H1 (cell line): ENCODE results near the gene HSPB1. TPM values are rescaled to one million over a fixed set of nuclear protein-coding genes. Genes with fewer than 3 reads are reported as not detected.

Source experiments
- CTCF ChIA-PET: fragments of 300-600 bp; sonication (Branson Sonifier 250); formaldehyde crosslinking; loops from one replicate; lab custom pipeline; 2021; ENCODE audit not compliant: partially characterized antibody; lab: Charles Lee
- POLR2A ChIA-PET: fragments of 300-600 bp; sonication (Branson Sonifier 250); formaldehyde crosslinking; loops from one replicate; lab custom pipeline; 2021; ENCODE audit warnings: inconsistent platforms; ENCODE audit not compliant: partially characterized antibody; lab: Charles Lee
- DNase-seq, 2 experiments: peaks; one replicate each; pipeline versions ENCODE4 v3.0.0 to v3.0.0-alpha.2; 2010 to 2022; ENCODE audit warnings: low spot score in 2 of 2, low read depth in 1 of 2, mixed read lengths in 1 of 2
- FAIRE-seq: peaks from 2 replicates; lab custom pipeline; 2011; peaks lifted over from hg19 to GRCh38; lab: Jason Lieb, UNC
- H2AFZ ChIP-seq: 2 replicates; pipeline ENCODE4 v1.8.1; 2012; ENCODE audit warnings: low read length, inconsistent platforms
- H2AK5ac ChIP-seq: 2 replicates; pipeline ENCODE4 v1.6.1; 2013; ENCODE audit warnings: low read depth, low read length
- H2BK120ac ChIP-seq: replicated peaks from 2 replicates; pipeline ENCODE3; 2013; ENCODE audit warnings: low read depth, low read length, inconsistent platforms
- H2BK12ac ChIP-seq: 2 replicates; pipeline ENCODE4 v1.6.1; 2013; ENCODE audit warnings: low read depth, low read length
- H2BK15ac ChIP-seq: 2 replicates; pipeline ENCODE4 v1.6.1; 2013; ENCODE audit warnings: low read length
- H2BK20ac ChIP-seq: 2 replicates; pipeline ENCODE4 v1.6.1; 2013; ENCODE audit warnings: low read length
- H2BK5ac ChIP-seq: 2 replicates; pipeline ENCODE4 v1.6.1; 2013; ENCODE audit warnings: low read depth, low read length
- H3K14ac ChIP-seq: 2 replicates; pipeline ENCODE4 v1.6.1; 2013; ENCODE audit warnings: inconsistent platforms; ENCODE audit not compliant: insufficient read length
- H3K18ac ChIP-seq: 2 replicates; pipeline ENCODE4 v1.6.1; 2013; ENCODE audit warnings: low read length; ENCODE audit errors: extremely low read depth
- H3K23ac ChIP-seq: 2 replicates; pipeline ENCODE4 v1.6.1; 2013; ENCODE audit warnings: inconsistent platforms; ENCODE audit not compliant: insufficient read length
- H3K23me2 ChIP-seq: 2 replicates; pipeline ENCODE4 v1.6.1; 2013; ENCODE audit warnings: low read depth, low read length
- H3K27ac ChIP-seq: 2 replicates; pipeline ENCODE4 v1.6.1; 2011; ENCODE audit warnings: low read depth, low read length, inconsistent platforms
- H3K27me3 ChIP-seq, 4 experiments: replicated peaks in 1 of 4; 1 replicate in 1 of 4; 2 replicates in 3 of 4; pipeline versions ENCODE4 v1.6.1 to v1.8.1; 2011 to 2013; ENCODE audit warnings: low read length in 3 of 4, mild to moderate bottlenecking in 3 of 4, inconsistent platforms in 2 of 4, mixed read lengths in 2 of 4, moderate library complexity in 1 of 4; ENCODE audit not compliant: control insufficient read depth in 3 of 4, insufficient read depth in 3 of 4; ENCODE audit errors: extremely low read depth in 1 of 4
- H3K36me3 ChIP-seq, 4 experiments: 2 replicates each; pipeline versions ENCODE4 v1.6.1 to v1.8.1; 2011 to 2013; ENCODE audit warnings: mild to moderate bottlenecking in 4 of 4, low read length in 3 of 4, moderate library complexity in 2 of 4, control low read depth in 1 of 4, inconsistent platforms in 1 of 4; ENCODE audit not compliant: insufficient read depth in 4 of 4, control insufficient read depth in 2 of 4
- H3K4ac ChIP-seq: replicated peaks from 2 replicates; pipeline ENCODE3; 2013; ENCODE audit warnings: low read length, low read depth, mixed read lengths, inconsistent platforms; ENCODE audit not compliant: insufficient read length
- H3K4me1 ChIP-seq, 4 experiments: replicated peaks in 1 of 4; 1 replicate in 1 of 4; 2 replicates in 3 of 4; pipeline versions ENCODE4 v1.6.1 to v1.8.1; 2011 to 2013; ENCODE audit warnings: low read length in 3 of 4, inconsistent platforms in 2 of 4, mixed read lengths in 1 of 4; ENCODE audit not compliant: insufficient read depth in 4 of 4, control insufficient read depth in 3 of 4
- H3K4me2 ChIP-seq, 2 experiments: 2 replicates each; pipeline versions ENCODE4 v1.6.1 to v1.8.1; 2011 to 2013; ENCODE audit warnings: low read depth in 2 of 2, low read length in 2 of 2, control low read depth in 1 of 2, inconsistent platforms in 1 of 2, mild to moderate bottlenecking in 1 of 2; ENCODE audit not compliant: insufficient read depth in 1 of 2
- H3K4me3 ChIP-seq, 4 experiments: fragments of 200-600, 300-600 bp in 1 of 4; sonication (generic), shearing (Covaris generic), sonication (Bioruptor Twin) in 1 of 4; 2 replicates each; pipeline versions ENCODE4 v1.5.1 to v1.8.1; 2011 to 2016; ENCODE audit warnings: low read length in 4 of 4, low read depth in 3 of 4, control low read depth in 2 of 4, inconsistent platforms in 2 of 4, mild to moderate bottlenecking in 2 of 4, mixed read lengths in 1 of 4, moderate library complexity in 1 of 4; ENCODE audit not compliant: insufficient read depth in 2 of 4; ENCODE audit errors: extremely low read depth in 1 of 4
- H3K56ac ChIP-seq: replicated peaks from 2 replicates; pipeline ENCODE3; 2013; ENCODE audit warnings: low read depth, mild to moderate bottlenecking, mixed read lengths, low read length, inconsistent platforms; ENCODE audit not compliant: insufficient read length
- H3K79me1 ChIP-seq: 2 replicates; pipeline ENCODE4 v1.6.1; 2013; ENCODE audit warnings: low read depth, low read length, control low read depth
- H3K79me2 ChIP-seq, 2 experiments: 2 replicates each; pipeline versions ENCODE4 v1.6.1 to v1.8.1; 2012 to 2013; ENCODE audit warnings: low read length in 2 of 2, mild to moderate bottlenecking in 2 of 2, inconsistent platforms in 1 of 2; ENCODE audit not compliant: insufficient read depth in 2 of 2, control insufficient read depth in 1 of 2
- H3K9ac ChIP-seq, 4 experiments: replicated peaks in 1 of 4; 1 replicate in 1 of 4; 2 replicates in 3 of 4; pipeline versions ENCODE4 v1.6.1 to v1.8.1; 2011 to 2013; ENCODE audit warnings: low read depth in 3 of 4, low read length in 3 of 4, control low read depth in 2 of 4, mild to moderate bottlenecking in 2 of 4, moderate library complexity in 2 of 4, inconsistent platforms in 1 of 4; ENCODE audit errors: extremely low read depth in 1 of 4
- H3K9me3 ChIP-seq, 2 experiments: 2 replicates each; pipeline versions ENCODE4 v1.6.1 to v1.8.1; 2012 to 2013; ENCODE audit warnings: mild to moderate bottlenecking in 2 of 2, moderate library complexity in 2 of 2, control low read depth in 1 of 2, inconsistent platforms in 1 of 2, low read depth in 1 of 2, low read length in 1 of 2, mixed read lengths in 1 of 2; ENCODE audit not compliant: insufficient read depth in 2 of 2
- H4K20me1 ChIP-seq, 2 experiments: replicated peaks in 1 of 2; 2 replicates each; pipeline versions ENCODE3 to v1.8.1; 2011 to 2013; ENCODE audit warnings: inconsistent platforms in 2 of 2, low read length in 2 of 2, mild to moderate bottlenecking in 1 of 2; ENCODE audit not compliant: insufficient read depth in 2 of 2, control insufficient read depth in 1 of 2
- H4K5ac ChIP-seq: 2 replicates; pipeline ENCODE4 v1.6.1; 2013; ENCODE audit warnings: low read length, low read depth, mixed read lengths, inconsistent platforms; ENCODE audit not compliant: insufficient read length
- H4K8ac ChIP-seq: 2 replicates; pipeline ENCODE4 v1.8.0; 2013; ENCODE audit warnings: mild to moderate bottlenecking, moderate library complexity, low read length, inconsistent platforms; ENCODE audit not compliant: insufficient read depth; ENCODE audit errors: extremely low read depth
- H4K91ac ChIP-seq: replicated peaks from 2 replicates; pipeline ENCODE3; 2013; ENCODE audit warnings: low read length, mixed read lengths, inconsistent platforms; ENCODE audit not compliant: insufficient read length
- BACH1 ChIP-seq: IDR thresholded peaks from 2 replicates; pipeline ENCODE4 v1.6.1; 2012; ENCODE audit warnings: low read length, improper control_type of control experiment
- CHD1 ChIP-seq: IDR thresholded peaks from 2 replicates; pipeline ENCODE4 v1.6.1; 2012; ENCODE audit warnings: low read depth, low read length, improper control_type of control experiment
- CHD2 ChIP-seq: IDR thresholded peaks from 2 replicates; pipeline ENCODE4 v1.6.1; 2012; ENCODE audit warnings: low read length, improper control_type of control experiment
- CTBP2 ChIP-seq: IDR thresholded peaks from 2 replicates; pipeline ENCODE4 v1.7.0; 2011; ENCODE audit warnings: borderline replicate concordance, mild to moderate bottlenecking, moderate library complexity, mixed read lengths, low read length; ENCODE audit not compliant: insufficient read depth, insufficient read length
- JUN ChIP-seq: IDR thresholded peaks from 2 replicates; pipeline ENCODE4 v1.6.1; 2011; ENCODE audit warnings: low read depth, mild to moderate bottlenecking, improper control_type of control experiment, low read length
- NANOG ChIP-seq: IDR thresholded peaks from 2 replicates; pipeline ENCODE4 v1.6.1; 2011; ENCODE audit warnings: low read length, low read depth, mild to moderate bottlenecking, inconsistent platforms; ENCODE audit not compliant: insufficient read depth, poor library complexity, severe bottlenecking
- RNF2 ChIP-seq: fragments of 200-900, 300-1000 bp; sonication (generic); IDR thresholded peaks from 2 replicates; pipeline ENCODE4 v1.7.1; 2016; ENCODE audit warnings: borderline replicate concordance, low read depth, mild to moderate bottlenecking, antibody characterized with exemption, low read length; ENCODE audit not compliant: poor library complexity, severe bottlenecking; ENCODE audit errors: missing control alignments
- SIN3A ChIP-seq, 2 experiments: IDR thresholded peaks in 1 of 2; conservative IDR thresholded peaks in 1 of 2; 2 replicates each; pipeline ENCODE4 v1.6.1; 2011 to 2012; ENCODE audit warnings: low read length in 2 of 2, improper control_type of control experiment in 1 of 2, low read depth in 1 of 2, mild to moderate bottlenecking in 1 of 2
- SRF ChIP-seq: IDR thresholded peaks from 2 replicates; pipeline ENCODE4 v1.6.1; 2011; ENCODE audit warnings: mild to moderate bottlenecking, low read depth, low read length, moderate library complexity
- TBP ChIP-seq: IDR thresholded peaks from 2 replicates; pipeline ENCODE4 v1.6.1; 2011; ENCODE audit warnings: low read depth, low read length, improper control_type of control experiment
- ZNF274 ChIP-seq: IDR thresholded peaks from 2 replicates; pipeline ENCODE4 v1.7.0; 2012; ENCODE audit warnings: low read length, borderline replicate concordance; ENCODE audit errors: extremely low read depth
- WGBS, 2 experiments: shearing (Covaris generic) in 1 of 2; methylation state at CpG; one replicate each; pipeline versions ENCODE4 v1.1.6 to v1.1.7; 2013 to 2015; ENCODE audit warnings: low lambda C conversion rate in 2 of 2, mixed read lengths in 2 of 2, inconsistent platforms in 1 of 2, low coverage in 1 of 2, missing lambda C conversion rate in 1 of 2; ENCODE audit not compliant: insufficient replicate concordance in 2 of 2, insufficient coverage in 1 of 2, insufficient read length in 1 of 2; ENCODE audit errors: extremely low coverage in 1 of 2, missing lambda C conversion rate in 1 of 2; 5-methylcytosine and 5-hydroxymethylcytosine counted together
- polyA plus RNA-seq, 7 experiments: library from polyadenylated mRNA; depleted of rRNA in 3 of 7; stranded (reverse) in 5 of 7; unstranded in 2 of 7; fragments of >200 nt in 5 of 7; fragments of 200-250 nt in 2 of 7; gene quantifications; 1 replicate in 5 of 7; 2 replicates in 1 of 7; 4 replicates in 1 of 7; pipeline versions ENCODE4 v1.2.1 to v1.2.3, GENCODE V29; 2011 to 2013; ENCODE audit warnings: missing spikeins in 2 of 7, mixed read lengths in 2 of 7
- total RNA-seq: library from RNA; stranded (reverse); fragmentation: NEBNext Ultra II Directional; extraction: Animal tissue kit (Norgen Biotek cat#: 25700); gene quantifications from 2 replicates; pipeline ENCODE4 v1.2.1, GENCODE V29; 2021

Gene HSPB1
- total and polyA plus RNA-seq, 2 of the 8 experiments (the other 6 are each of a cell fraction or from before 2014, with no cell fraction given), result 165 to 254 TPM

- H3K27ac ChIP-seq, result no peak overlapping the region
- peaks cover 39 to 41% of the 10 kb centered on the region in 2 experiments for H4K20me1 ChIP-seq
- no peak overlapping the region for H4K91ac ChIP-seq
- H2BK15ac ChIP-seq, result no peak overlapping the region
- H3K9me3 ChIP-seq, result no peaks in the 10 kb centered on the region
- H4K5ac ChIP-seq, result no peak overlapping the region
- no peak overlapping the region for H3K23ac ChIP-seq
- H3K23me2 ChIP-seq, result no peaks in the 10 kb centered on the region
- H2BK120ac ChIP-seq, result no peak overlapping the region
- ChIA-PET POLR2A (interaction anchor here (1.6 to 15.6 kb wide), 3 partner anchors 10 to 17 kb away, joined by 6 to 249 read pairs (median 33); partner anchors contain the start of gene YWHAG), CTCF (interaction anchor here (0.6 to 1.2 kb wide), 4 partner anchors 22 to 176 kb away, joined by 3 to 5 read pairs (median 4); no protein-coding TSS in a partner anchor)
- no peak overlapping the region for H3K4ac ChIP-seq
- no peak overlapping the region for H3K18ac ChIP-seq
- 91% methylated on average over 5 of the region's 6 CpGs; no CpG with 5 or more reads in 1 of the 2 experiments for WGBS, 2 experiments
- no peak overlapping the region for H3K56ac ChIP-seq
- no peak for FAIRE-seq
- no peak for DNase-seq
- peaks cover 47 to 99% of the 10 kb centered on the region in 2 experiments for H3K79me2 ChIP-seq
- no peak overlapping the region for H2BK20ac ChIP-seq
- H3K36me3 ChIP-seq, result peaks cover 4 to 45% (median 8%) of the 10 kb centered on the region in 4 experiments; a peak in 7 of 8 replicates
- H3K4me1 ChIP-seq, result peaks cover 0 to 4% (median 2%) of the 10 kb centered on the region in 4 experiments; a peak in 2 of 7 replicates
- H2BK12ac ChIP-seq, result no peak overlapping the region
- H3K27me3 ChIP-seq, result no peaks in the 10 kb centered on the region
- H3K79me1 ChIP-seq, result peaks cover 13% of the 10 kb centered on the region
- TF ChIP-seq CHD1 (no peak), JUN (no peak), NANOG (no peak), SIN3A (conservative IDR thresholded peaks at IDR 0.05 in 1 of 2, IDR thresholded peaks at IDR 0.05 in 1 of 2; ENCODE audit: low read depth in 1 of 2, low read length in 2 of 2) (no peak), ZNF274 (no peak), BACH1 (no peak), TBP (no peak), CHD2 (no peak), RNF2 (no peak), CTBP2 (no peak), SRF (no peak)
- no peak overlapping the region for H3K4me3 ChIP-seq
- H3K14ac ChIP-seq, result no peak overlapping the region
- no peak overlapping the region for H4K8ac ChIP-seq
- H2AK5ac ChIP-seq, result no peak overlapping the region; the same call in 1 of the 2 replicates
- no peak overlapping the region for H3K4me2 ChIP-seq
- no peak overlapping the region for H2BK5ac ChIP-seq
- no peak overlapping the region for H3K9ac ChIP-seq
- H2AFZ ChIP-seq, result no peak overlapping the region
Measured at GRCh38 chr7:76337147-76337546, 34.7 kb downstream of the HSPB1 start.
